SHP77 (cell line): ENCODE measurements around the gene PHF13.
A peak's percentile ranks its signal among the peaks of the same experiment; 100 is the strongest.
"Not testable (repeated sequence)": the region's sequence is repeated elsewhere in the genome, so short reads cannot be mapped to it uniquely, and the experiment has no call there.

Source experiments
- DNase-seq, 2 experiments: peaks; one replicate each; lab custom pipeline; 2025; lab: John Stamatoyannopoulos, UW

PHF13 gene

DNA sequence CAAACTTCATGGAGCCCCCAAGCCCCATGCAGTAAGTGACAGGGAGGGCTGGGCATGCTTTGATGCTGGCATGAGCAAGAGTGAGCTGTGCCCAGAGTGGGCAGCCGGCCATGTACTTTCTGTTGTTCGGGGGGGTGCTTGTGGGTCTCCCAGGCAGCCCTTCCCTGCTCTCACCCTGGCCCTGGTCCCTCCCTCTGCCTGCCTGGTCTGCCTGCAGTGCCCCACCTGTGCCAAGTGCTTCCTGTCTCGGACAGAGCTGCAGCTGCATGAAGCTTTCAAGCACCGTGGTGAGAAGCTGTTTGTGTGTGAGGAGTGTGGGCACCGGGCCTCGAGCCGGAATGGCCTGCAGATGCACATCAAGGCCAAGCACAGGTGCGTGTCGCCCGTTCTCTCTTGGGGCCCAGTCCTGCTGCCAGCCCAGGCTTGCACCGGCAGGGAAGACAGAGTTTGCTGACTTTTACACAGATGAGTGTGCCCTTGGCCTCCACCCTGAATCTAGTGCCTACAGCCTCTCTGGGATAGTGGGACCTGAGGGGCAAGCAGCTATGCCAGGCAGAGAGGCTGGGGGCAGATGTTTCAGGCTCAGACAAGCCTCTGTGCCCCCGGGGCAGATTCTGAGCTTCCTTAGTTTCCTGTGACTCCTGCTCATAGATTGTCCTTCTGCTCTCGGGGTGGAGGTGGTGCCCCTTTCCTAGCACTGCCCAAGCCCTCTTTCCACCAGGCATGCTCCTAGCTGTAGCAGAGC lies 26.1 kb upstream of the PHF13 start:
- DNase-seq: peak; percentile 44 to 81

DNA sequence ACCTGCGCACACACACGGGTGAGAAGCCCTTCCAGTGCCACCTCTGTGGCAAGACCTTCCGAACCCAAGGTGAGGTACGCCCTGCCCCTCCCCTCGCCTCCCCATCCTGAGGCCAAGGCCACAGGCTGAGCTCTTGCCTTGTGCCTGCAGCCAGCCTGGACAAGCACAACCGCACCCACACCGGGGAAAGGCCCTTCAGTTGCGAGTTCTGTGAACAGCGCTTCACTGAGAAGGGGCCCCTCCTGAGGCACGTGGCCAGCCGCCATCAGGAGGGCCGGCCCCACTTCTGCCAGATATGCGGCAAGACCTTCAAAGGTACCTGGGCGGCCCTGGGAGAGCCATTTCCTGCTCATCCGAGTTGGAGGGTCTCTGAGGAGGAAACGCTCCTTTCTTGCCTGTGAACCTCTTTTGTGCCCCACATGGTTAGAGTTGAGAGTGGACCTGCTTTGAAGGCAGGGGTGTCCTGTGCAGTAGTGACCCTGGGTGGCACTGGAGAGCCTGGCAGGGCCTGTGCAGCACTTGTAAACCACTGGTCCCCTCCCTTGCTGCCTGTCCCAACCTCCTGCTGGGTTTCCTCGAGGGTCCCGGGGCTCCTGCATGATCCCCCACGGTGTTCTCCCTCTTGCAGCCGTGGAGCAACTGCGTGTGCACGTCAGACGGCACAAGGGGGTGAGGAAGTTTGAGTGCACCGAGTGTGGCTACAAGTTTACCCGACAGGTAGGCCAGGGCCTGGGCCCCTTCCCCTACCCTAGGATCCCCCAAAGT lies 25.2 kb upstream of the PHF13 start:
- no peak for DNase-seq

DNA sequence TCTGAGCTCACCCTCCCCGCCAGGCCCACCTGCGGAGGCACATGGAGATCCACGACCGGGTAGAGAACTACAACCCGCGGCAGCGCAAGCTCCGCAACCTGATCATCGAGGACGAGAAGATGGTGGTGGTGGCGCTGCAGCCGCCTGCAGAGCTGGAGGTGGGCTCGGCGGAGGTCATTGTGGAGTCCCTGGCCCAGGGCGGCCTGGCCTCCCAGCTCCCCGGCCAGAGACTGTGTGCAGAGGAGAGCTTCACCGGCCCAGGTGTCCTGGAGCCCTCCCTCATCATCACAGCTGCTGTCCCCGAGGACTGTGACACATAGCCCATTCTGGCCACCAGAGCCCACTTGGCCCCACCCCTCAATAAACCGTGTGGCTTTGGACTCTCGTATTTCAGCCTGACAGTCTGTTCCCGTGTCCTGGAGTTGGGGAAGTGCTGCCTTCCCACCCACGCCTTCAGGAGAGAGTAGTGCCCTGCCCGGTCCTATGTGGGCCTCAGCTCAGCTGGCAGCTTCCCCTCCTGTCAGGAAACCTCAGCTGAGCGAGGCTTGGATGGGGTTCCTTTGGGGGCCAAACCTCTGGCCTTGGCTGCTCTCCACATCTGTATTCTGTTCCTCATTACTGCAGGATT lies 24.5 kb upstream of the PHF13 start:
- no peak for DNase-seq

DNA sequence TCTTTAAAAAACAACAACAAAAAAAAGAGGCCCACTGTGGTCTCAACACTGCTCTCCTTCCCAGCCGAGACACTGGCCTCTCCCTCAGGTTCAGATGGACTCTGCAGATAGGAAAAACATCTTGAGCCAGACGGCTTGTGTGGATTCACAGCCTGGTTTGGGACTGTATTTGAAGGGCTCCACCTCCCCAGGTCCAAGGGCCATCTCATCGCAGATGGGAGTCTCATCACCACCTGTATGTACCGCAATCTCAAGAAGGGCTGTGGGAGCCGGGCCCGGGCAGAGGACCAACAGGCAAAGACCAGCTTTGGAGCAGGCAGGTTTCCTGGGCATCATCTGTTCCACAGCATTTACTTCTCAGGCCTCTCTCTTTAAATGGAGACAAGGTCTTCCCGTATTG lies 23.5 kb upstream of the PHF13 start:
- DNase-seq: no peak

DNA sequence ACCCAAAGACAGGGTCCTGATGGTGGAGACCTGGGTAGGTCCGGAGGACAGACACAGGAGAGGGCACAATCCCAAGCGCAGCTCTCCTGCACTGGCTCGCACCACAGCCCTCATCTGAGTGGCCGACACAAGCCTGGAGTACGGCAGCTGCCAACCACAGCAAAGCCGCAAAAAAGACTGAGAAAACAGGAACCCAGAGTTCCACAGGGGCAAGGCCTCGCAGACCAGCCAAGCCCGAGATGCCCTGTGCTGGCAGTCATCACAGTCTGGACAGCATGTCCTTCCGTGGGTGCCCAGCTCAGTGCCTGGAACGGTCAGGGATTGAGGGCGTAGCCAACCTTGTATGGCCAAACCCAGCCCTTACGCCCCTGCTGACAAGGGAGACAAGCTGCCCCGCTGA lies 22.3 kb upstream of the PHF13 start:
- no peak for DNase-seq

DNA sequence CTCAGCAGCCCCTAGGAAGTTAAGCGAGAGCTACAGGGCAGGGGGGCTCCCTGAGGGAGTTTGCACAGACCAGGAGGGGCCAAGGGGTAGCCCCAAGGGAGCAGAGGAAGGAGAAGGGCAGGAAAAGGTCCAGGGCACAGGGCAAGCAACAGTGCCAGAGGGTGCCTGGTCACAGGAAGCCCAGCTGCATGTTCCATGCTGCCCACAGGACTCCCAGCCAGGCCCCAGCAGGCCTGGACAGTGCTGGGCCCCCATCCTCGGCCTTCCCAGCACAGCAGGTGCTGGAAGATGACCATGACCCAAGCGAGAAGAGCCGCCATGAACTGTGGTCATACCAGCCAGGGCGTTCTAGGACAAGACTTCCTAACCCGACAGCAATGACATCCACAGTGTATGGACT lies 21.9 kb upstream of the PHF13 start:
- DNase-seq: no peak

DNA sequence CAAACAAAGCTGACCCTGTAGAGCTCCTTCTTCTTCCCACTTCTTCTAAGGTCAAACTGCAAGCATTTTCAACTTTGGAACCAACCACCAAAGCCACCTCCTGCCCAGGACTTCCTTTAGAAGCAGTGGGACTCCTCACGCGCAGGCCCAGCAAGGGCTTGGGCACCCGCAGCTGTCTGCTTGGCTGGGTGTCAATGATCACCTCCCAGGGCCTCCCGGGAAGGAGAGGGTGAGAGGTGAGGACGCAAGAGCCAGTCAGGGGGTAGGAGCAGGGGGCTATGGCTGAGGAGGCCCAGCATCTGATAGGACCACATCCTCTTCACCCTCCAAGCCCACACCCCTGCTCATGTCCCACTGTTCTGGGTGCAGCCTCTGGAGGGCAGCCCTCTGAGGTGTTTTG lies 21.1 kb upstream of the PHF13 start:
- no peak for DNase-seq

DNA sequence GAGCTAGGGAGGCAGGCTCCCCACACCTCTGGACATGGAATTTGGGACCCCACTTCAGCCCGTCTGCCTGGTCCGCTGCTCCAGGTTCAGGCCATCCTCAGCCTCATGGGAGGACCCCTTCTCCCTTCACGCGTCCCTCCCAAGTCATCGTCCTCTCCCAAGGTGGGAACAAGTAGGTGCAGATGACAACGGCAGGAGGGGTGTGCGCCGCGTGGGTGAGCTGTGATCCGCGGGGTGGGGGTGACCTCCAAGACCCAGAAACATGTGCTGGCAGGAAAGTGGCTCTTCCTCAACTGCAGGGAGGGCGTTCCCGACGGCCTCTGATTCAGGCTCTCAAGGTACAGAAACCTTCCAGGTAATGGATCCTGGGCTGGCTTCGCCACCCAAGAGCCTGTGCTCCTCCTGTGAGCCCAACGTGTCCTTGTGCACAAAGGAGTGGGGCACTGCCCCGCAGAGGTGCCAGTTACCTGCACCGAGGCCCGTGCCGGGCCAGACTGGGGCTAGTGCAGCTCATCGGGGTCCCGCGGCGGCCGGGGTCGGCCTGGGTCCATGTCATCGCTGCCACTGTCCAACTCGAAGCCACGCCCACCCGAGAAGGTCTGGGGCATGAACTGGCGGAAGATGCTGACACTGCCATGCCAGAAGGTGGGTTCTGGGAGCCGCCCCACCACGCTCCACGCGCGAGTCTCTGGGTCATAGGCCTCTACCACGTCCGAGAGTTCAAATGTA lies 20.5 kb upstream of the PHF13 start:
- DNase-seq: no peak

DNA sequence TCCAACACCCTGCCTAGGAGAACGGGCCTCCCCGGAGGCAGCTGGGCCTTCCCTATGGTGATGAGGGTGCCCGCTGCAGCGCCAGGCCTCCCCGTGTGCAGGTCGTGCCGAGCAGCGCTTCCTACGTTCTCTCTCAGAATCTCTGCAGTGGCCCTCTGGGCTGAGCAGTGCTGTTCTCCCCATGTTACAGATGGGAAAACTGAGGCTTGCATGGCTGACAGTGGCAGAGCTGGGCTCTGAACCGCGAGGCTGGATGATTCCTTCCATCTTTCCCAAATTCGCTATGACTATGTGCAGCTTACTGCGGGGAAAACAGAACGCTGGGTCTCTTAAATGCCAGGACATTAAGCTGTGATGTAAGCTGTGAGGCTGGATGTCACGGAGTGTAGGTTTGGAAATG lies 19.7 kb upstream of the PHF13 start:
- no peak for DNase-seq

DNA sequence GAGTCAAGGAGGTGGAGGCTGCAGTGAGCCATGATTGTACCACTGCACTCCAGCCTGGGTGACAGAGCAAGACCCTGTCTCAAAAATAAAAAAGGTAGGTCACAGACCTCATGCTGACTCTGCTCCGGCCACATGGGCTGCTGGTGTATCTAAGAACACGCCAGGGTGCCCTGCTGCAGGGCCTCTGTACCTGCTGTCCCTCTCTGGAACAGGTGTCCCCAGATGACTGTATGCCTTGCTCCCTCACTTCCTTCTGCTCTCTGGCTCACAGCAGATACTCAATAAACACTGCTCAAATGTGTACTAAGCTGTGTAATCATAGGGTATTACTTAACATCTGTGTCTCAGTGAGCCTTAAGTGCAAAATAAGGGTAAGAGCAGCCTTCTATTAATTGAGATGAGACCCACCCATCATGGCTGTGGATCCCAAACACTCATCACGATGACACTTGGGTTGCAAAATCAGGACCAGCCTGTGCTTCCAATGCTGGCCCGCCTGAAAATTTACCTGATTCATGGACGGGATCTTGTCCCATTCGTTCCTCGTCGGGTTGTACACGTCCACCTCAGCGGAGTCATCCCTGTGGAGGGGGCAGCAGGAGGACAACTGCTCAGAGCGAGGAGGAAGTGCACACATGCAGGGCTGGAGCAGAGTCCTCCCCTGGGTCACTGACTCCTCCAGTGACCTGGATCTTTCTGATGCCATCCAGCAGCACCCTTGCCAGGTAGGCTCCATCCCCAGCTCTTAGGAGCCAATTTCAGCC lies 18.4 kb upstream of the PHF13 start:
- no peak for DNase-seq

DNA sequence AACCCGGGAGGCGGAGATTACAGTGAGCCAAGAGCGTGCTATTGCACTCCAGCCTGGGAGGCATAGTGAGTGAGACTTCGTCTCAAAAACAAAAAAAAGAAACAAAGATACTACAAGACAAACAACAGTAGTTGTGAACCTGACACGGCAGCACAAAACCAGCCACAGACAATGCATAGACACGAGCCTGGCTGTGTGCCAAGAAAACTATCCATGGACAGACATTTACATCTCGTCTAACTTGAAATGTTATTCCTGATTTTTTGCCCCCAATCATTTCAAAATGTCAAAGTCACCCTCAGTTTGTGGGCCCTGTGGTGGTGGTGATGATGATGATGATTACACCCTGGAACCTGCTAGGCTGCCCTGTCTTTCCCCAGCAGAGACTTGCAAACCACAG lies 17.2 kb upstream of the PHF13 start:
- no peak for DNase-seq

DNA sequence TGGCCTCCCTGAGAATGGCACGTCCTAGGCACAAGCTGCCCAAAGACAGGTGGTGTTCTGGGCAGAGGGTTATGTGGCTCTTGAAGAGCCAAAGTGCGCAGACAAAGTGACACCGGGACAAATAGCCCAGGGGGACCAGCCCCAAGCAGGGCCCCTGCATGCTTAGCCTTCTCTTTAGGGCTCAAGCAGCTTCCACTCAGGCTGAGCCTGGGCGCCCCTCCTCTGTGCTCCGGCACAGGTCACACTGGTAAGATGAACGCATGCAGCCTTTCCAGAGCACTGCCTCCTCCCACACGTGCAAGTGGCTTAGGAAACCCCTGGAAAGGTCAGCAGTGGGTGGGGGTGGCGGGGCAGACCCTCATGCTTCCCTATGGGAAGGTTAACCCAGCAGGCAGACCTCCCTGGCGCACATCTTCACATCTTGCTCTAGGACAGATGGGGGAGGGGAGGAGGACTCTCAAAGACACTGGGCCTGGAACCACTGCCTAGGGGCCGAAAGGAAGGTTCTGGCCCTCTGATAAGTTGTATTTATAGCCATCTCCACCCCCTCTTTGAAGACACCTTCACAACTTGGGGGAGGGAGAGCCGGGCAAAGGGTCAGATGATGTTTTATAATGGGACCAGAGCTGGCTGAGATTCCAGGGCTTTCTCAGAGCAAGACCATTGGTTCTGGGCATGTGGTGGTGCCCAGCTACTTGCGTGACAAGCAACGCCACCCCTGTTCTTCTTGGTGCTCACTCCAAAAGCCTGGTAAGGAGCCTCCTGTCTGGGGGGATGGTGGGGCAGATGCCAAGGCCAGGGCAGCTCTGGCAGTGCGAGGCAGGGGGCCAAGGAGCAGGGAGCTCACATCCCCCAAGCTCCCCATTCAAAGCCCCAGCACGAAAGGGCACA lies 16.4 kb upstream of the PHF13 start:
- no peak for DNase-seq

DNA sequence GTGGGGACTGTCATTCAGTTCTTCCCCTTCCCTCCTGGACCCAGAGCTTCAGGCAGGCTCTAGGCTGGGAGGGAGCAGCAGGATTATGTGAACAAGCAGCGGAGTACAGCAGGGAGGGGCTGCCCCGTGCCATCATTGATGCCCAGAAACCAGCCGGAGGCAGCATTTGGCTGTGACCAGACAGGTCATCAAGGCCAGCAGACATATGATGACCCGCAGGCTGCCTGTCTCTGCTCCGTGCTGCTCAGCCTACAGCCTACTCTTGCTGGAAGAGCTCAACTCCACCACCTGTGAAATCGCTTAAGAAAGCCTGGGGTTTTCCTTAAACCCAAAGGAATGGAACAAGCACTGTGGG lies 15.8 kb upstream of the PHF13 start:
- no peak for DNase-seq

DNA sequence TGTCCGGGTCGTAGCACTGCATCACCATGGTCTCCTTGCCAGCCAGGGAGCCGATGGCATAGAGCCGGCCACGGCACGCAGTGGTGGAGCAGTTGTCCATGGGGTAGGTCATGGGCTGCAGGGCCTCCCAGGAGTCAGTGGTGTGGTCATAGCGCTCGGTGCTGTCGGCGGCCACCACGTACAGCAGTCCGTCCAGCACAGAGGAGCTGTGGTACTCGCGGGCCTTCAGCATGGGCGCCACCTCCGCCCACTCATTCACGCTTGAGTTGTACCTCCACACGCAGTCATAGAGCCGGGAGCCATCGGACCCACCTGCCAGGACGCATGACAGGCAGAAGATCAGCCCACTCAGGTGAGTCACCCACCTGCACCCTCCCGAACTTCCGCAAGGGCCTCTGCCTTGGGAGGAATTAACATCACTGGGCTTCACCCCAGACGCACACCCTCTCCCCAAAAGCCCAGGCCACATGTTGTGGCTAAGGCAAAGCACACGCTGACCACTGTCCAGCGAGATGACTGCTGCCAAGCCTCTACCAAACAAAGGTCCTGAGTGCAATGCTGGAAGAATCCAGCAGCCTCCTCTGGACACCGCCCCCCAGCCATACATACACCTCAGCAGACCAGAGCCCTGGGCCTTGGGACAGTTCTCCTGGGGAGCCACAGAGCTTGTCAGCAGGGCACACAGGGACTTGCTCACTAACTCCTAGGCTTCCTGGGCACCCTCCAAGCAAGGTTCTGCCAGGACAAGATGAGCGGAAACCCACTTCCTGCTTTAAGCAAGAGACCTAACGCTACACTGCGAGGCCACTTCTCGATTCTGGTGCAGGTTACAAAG lies 14.2 kb upstream of the PHF13 start:
- DNase-seq: no peak

DNA sequence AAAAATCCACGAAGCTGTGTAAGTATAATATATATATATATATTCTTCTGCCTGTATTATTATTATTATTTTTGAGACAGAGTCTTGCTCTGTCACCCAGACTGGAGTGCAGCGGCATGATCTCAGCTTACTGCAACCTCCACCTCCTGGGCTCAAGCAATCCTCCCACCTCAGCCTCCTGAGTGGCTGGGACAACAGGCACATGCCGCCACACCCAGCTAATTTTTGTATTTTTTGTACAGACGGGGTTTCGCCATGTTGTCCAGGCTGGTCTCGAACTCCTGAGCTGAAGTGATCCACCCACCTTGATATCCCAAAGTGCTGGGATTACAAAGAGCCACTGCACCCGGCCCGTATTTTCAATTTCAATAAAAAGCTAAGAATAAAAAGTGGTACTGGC lies 13.5 kb upstream of the PHF13 start:
- DNase-seq: not testable (repeated sequence)

DNA sequence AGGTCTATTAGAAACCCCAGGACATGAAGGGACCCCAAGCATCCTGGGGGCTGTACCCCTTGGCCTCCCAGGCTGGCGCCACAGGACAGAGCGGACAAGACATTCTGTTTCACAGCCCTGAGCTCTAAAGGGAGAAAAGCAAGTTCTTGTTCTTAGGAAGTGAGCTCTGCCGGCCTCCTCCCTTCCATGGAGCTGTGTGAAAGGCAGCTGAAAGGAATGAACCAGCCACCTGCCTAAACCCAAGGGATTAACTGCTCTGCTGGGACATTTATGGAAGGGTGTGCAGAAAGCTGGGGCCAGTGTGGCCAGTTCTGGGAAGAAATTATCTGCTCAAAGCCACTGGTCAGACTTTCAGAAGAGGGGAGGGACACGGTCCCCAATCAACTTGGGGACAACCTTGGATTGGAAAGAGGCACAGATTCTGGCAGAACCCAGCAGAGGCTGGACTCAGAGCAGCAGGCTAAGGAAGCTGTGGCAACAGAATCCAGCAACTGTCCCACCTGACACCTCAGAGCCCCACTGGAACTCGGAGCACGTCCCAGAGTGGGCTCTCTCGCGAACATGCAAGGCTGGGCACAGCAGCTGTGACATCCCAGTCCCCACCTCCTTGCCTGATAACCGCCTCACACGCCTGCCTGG lies 13.0 kb upstream of the PHF13 start:
- no peak for DNase-seq

DNA sequence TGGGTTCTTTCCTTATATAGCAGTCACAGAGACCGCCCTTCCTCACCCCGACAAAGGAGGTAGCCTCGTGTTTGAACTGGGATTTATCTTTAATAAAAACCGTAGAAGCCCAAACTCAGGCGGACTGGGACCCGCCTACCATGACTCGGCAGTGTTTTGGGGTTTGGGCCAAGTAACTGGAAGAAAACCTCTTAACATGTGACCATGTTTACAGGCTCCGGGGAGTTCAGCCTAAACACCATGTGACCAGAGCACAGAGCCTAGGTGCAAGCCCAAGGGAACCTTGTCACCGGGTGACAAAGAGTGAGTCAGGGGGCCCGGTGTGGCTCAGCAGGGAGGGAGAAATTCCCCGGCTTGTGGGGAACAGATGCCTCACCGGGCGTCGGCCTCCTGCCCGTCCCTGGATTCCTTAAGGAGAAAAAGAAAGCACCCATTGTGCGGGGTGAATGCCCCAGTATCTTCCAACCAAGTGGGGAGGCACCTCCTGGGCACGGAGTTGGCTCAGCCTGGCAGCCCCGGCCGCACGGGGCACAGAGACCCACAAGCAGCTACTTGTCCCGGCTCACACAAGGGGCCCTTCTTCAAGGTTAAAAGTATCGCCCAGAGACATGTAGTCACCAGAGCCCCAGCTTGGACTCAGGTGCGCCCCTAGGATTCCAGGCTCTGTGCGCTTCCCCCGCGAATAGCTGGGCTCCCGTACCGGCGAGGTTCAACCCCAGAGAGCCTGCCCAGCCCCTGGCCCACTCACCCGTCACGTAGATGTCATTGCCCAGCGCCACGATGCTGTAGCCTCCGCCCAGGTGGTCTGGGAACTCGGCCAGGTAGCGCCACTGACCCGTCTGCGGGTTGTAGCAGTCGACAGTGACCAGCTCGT lies 12.2 kb upstream of the PHF13 start:
- DNase-seq: no peak

DNA sequence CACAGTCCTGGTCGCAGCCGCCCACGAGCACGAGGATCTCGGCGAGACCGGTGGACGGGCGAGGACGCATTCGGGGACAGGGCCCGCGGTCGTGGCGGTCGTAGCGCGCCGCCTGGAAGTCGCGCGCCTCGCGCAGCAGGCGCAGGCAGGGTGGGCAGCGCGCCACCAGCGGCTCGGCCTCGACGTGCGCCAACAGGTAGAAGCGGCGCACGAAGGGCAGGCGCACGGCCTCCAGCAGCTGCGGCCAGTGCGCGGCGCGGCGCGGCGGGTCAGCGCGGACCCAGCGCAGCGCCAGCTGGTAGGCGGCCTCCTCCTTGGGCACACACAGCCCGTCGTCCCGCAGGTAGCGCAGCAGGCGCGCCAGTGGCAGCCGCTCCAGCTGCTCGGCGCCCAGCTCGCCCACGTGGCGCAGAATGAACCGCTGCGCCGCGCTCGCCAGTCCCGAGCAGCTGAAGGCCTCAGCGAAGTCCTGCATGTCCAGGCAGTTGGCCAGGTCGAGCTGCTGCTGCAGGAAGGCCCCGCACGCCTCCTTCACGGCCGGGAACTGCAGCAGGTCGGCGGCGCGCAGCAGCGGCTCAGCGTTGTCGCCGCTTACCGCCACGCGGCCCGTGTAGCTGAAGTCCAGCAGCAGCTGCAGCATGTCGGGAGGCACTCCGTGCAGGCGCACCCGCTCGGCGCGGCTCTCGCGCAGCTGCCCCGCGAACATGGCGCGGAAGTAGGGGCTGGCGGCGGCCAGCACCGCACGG lies 11.4 kb upstream of the PHF13 start:
- DNase-seq: peak; percentile 62 to 63
